Nephron progenitor cell (in vitro differentiated cells): ENCODE measurements around the gene CHI3L1.

Source experiments
- DNase-seq: peaks from one replicate; pipeline ENCODE4 v3.0.0; 2021
- H3K27ac Mint-ChIP-seq: 2 replicates; pipeline ENCODE4 v1.8.0; 2021; ENCODE audit warnings: mild to moderate bottlenecking, moderate library complexity, mixed read lengths
- H3K27me3 Mint-ChIP-seq: 2 replicates; pipeline ENCODE4 v1.8.0; 2021; ENCODE audit warnings: mild to moderate bottlenecking, low read depth, mixed read lengths; ENCODE audit not compliant: poor library complexity
- H3K36me3 Mint-ChIP-seq: 2 replicates; pipeline ENCODE4 v1.8.0; 2021; ENCODE audit warnings: low read depth, mixed read lengths
- H3K4me1 Mint-ChIP-seq: 2 replicates; pipeline ENCODE4 v1.8.0; 2021; ENCODE audit warnings: mixed read lengths
- H3K4me3 Mint-ChIP-seq: 2 replicates; pipeline ENCODE4 v1.8.0; 2021; ENCODE audit warnings: mild to moderate bottlenecking, moderate library complexity, mixed read lengths
- H3K9me3 Mint-ChIP-seq: 2 replicates; pipeline ENCODE4 v1.8.0; 2021; ENCODE audit warnings: mild to moderate bottlenecking, moderate library complexity, mixed read lengths
- TF ChIP-seq, protein P1 (sequence below): fragments of 200-600 bp; sonication (generic); IDR thresholded peaks from 2 replicates; pipeline ENCODE4 v1.5.0; 2021; ENCODE audit warnings: antibody characterized with exemption

CHI3L1 gene

GRCh38 chr1:203147376-203147775, 39.1 kb downstream of the CHI3L1 start:
- TF ChIP-seq, protein P1, sequence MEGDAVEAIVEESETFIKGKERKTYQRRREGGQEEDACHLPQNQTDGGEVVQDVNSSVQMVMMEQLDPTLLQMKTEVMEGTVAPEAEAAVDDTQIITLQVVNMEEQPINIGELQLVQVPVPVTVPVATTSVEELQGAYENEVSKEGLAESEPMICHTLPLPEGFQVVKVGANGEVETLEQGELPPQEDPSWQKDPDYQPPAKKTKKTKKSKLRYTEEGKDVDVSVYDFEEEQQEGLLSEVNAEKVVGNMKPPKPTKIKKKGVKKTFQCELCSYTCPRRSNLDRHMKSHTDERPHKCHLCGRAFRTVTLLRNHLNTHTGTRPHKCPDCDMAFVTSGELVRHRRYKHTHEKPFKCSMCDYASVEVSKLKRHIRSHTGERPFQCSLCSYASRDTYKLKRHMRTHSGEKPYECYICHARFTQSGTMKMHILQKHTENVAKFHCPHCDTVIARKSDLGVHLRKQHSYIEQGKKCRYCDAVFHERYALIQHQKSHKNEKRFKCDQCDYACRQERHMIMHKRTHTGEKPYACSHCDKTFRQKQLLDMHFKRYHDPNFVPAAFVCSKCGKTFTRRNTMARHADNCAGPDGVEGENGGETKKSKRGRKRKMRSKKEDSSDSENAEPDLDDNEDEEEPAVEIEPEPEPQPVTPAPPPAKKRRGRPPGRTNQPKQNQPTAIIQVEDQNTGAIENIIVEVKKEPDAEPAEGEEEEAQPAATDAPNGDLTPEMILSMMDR = no peak
- DNase-seq = no peak
- Mint-ChIP-seq H3K36me3 (peaks cover 4% of the 10 kb centered on the region), H3K4me3 (no peak overlapping the region), H3K4me1 (peaks cover 62% of the 10 kb centered on the region), H3K27me3 (peaks cover 4% of the 10 kb centered on the region), H3K27ac (no peak overlapping the region), H3K9me3 (peaks cover 5% of the 10 kb centered on the region)

- H3K4me1 Mint-ChIP-seq = peaks cover 54% of the 10 kb centered on the region
Observed at GRCh38 chr1:203146537-203146936, 40.0 kb downstream of the CHI3L1 start.

GRCh38 chr1:203146042-203146369, 40.5 kb downstream of the CHI3L1 start:
- H3K4me1 Mint-ChIP-seq = peaks cover 49% of the 10 kb centered on the region
- H3K27me3 Mint-ChIP-seq = peaks cover 4% of the 10 kb centered on the region
- H3K4me3 Mint-ChIP-seq = no peak overlapping the region
- H3K9me3 Mint-ChIP-seq = peaks cover 5% of the 10 kb centered on the region
- peaks cover 4% of the 10 kb centered on the region for H3K36me3 Mint-ChIP-seq
- TF ChIP-seq, protein P1 = no peak
- DNase-seq = no peak
- no peak overlapping the region for H3K27ac Mint-ChIP-seq

More at GRCh38 chr1:203146537-203146936, 40.0 kb downstream of the CHI3L1 start:
- Mint-ChIP-seq H3K36me3 (peaks cover 4% of the 10 kb centered on the region), H3K9me3 (peaks cover 5% of the 10 kb centered on the region), H3K27ac (no peak overlapping the region), H3K27me3 (peaks cover 4% of the 10 kb centered on the region), H3K4me3 (no peak overlapping the region)
- no peak for DNase-seq
- TF ChIP-seq, protein P1 = no peak

DNA sequence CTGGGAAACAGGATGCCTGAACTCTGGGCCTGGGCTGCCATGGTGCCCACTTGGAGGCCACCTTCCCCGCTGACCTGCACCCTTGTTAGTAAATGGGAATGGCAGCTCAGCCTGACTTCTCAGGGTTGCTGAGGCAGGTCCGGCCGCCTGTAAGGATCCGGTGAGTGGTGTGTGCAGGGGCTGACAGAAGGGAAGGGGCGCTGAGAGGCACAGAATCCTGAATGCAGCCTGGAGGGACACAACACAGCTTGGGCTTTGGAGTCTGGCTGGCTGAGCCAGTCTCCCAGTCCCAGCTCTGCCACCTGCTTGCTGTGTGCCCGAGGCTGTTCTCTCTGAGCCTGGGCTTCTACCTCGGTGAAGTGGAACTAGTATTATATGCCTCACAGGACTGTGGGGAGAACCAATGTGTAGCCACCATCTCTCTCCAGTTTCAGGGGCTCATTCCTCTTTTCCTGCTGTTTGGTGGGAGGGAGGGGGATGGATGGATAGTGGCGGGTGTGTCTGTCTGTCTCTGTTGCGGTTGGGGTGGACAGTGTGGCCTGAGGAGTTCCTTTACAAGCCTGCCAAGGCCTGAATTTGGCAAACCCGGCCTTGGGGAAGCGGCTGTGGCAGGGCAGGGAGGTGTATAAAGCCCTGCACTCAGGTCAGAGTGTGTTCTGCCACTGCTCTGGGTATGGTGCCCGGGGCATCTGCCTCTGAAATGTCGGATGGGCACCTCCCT, 41.0 kb downstream of the CHI3L1 start:
- no peak for DNase-seq
- Mint-ChIP-seq H3K9me3 (peaks cover 5% of the 10 kb centered on the region), H3K27me3 (peaks cover 4% of the 10 kb centered on the region), H3K4me3 (no peak overlapping the region), H3K36me3 (peaks cover 4% of the 10 kb centered on the region), H3K27ac (no peak overlapping the region), H3K4me1 (peaks cover 43% of the 10 kb centered on the region)
- TF ChIP-seq, protein P1 = no peak

- Mint-ChIP-seq H3K27ac (no peak overlapping the region), H3K9me3 (peaks cover 5% of the 10 kb centered on the region), H3K36me3 (peaks cover 4% of the 10 kb centered on the region), H3K4me1 (peaks cover 35% of the 10 kb centered on the region), H3K4me3 (no peak overlapping the region), H3K27me3 (peaks cover 4% of the 10 kb centered on the region)
- TF ChIP-seq, protein P1 = no peak
- DNase-seq = no peak
Observed at GRCh38 chr1:203144661-203145060, 41.8 kb downstream of the CHI3L1 start.

- Mint-ChIP-seq H3K4me3 (no peak overlapping the region), H3K9me3 (peaks cover 5% of the 10 kb centered on the region), H3K27ac (peak overlapping the region; percentile 50), H3K4me1 (peaks cover 25% of the 10 kb centered on the region), H3K36me3 (peaks cover 4% of the 10 kb centered on the region), H3K27me3 (peaks cover 4% of the 10 kb centered on the region)
- DNase-seq = no peak
- TF ChIP-seq, protein P1 = no peak
Observed at GRCh38 chr1:203143641-203144040, 42.9 kb downstream of the CHI3L1 start.
